Middle frontal gyrus (tissue), 1 donor: ENCODE measurements around the gene NSUN2.

Source experiments
- DNase-seq: peaks from one replicate; pipeline ENCODE4 v3.0.0-alpha.2; 2015; ENCODE audit warnings: low spot score; ENCODE audit errors: extremely low spot score

The NSUN2 gene

DNA sequence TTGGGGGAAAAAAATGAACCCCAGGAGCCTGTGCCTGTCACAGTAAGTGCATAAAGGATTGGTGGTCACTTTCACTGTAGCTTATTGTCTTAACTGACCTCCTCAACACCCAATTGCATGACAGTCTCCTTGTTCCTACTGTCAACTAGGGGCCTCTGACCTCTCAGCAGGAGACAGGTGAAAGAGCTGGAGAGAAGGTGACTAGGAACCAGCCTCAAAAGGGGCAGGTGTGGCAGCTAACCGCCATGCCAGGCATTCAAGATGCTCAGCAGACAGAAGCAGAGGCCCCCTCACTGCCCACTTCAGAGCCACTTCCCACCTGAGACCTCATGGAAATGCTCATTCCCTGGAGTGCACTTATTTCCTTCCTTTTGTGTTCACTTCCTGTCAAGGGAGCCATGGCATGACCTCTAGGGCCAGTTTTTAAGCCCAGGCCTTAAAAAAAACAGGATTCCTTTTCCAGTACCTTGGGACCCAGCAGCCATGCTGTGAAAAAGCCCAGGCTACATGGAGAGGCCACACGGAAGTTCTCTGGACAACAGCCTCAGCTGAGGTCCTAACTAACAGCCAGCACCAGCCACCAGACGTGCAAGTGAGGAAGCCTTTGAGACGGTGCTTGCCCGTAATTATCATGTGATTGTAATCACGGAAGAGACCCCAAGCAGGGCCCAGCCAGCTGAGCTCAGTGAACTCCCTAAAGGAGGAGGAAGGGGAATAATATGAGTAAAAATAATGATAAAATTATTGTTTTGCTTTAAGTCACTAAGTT, 74.9 kb downstream of the NSUN2 start:
- no peak for DNase-seq

- no peak for DNase-seq
Observed at GRCh38 chr5:6556802-6557102, 76.1 kb downstream of the NSUN2 start.

DNA sequence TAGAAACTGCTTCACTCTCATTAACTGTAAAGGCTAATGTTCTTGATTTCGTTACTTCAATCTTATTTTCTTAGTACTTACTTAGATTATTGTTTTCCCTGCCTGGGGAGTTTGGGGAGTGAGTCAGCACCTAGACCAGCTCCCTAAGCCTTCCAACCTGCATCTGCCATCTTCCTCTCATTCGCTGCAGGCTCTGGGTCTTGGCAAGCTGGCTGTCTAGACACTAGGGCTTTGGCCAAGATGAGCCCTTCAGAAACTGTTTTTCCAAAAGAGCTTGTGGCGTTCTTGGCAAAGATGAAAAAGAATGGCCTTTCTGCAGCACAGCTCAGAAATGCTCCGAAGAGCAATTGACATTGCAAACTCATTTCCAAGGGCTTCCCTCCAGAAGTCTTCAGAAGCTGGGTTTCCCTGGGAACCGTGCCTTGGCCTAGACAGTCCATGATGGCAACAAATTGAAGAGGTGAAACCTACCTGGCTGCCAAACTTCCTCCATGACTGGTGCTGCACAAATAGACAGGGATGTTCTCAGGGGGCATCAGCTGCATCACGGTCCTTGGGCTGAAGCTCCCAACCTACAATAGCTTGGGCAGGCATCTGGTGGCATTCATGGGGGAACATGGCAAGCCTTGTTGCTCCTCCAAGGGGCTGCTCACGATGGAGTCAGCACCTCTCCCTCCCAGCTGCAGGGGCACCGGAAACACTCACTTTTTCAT, 76.6 kb downstream of the NSUN2 start:
- DNase-seq: no peak

- DNase-seq: no peak
Observed at GRCh38 chr5:6554812-6555211, 78.0 kb downstream of the NSUN2 start.

- no peak for DNase-seq
Observed at GRCh38 chr5:6553972-6554371, 78.9 kb downstream of the NSUN2 start.

- no peak for DNase-seq
Observed at GRCh38 chr5:6552612-6553011, 80.2 kb downstream of the NSUN2 start.

GRCh38 chr5:6551955-6552313, 80.9 kb downstream of the NSUN2 start:
- no peak for DNase-seq

- no peak for DNase-seq
Observed at GRCh38 chr5:6551287-6551954, 81.4 kb downstream of the NSUN2 start.

GRCh38 chr5:6550628-6551027, 82.2 kb downstream of the NSUN2 start:
- no peak for DNase-seq
